ENCODE results near the gene ODC1.

ODC1 gene

GRCh38 chr2:10413503-10413902 is 34.6 kb downstream of the ODC1 start:
- DNase-seq: no peak

GRCh38 chr2:10412380-10412779 is 35.7 kb downstream of the ODC1 start:
- peak; percentile 15 for DNase-seq

- DNase-seq: no peak
Observed at GRCh38 chr2:10411557-10411956, 36.6 kb downstream of the ODC1 start.

GRCh38 chr2:10410823-10411437 is 37.2 kb downstream of the ODC1 start:
- DNase-seq: no peak

- DNase-seq: no peak
Observed at GRCh38 chr2:10410001-10410822, 37.9 kb downstream of the ODC1 start.

- peak; percentile 84 for DNase-seq
Observed at GRCh38 chr2:10408649-10409579, 39.2 kb downstream of the ODC1 start.

- peak; percentile 69 for DNase-seq
Observed at GRCh38 chr2:10407841-10408648, 40.1 kb downstream of the ODC1 start.

- DNase-seq: no peak
Observed at GRCh38 chr2:10407432-10407831, 40.7 kb downstream of the ODC1 start.

GRCh38 chr2:10406491-10407188 is 41.5 kb downstream of the ODC1 start:
- no peak for DNase-seq

GRCh38 chr2:10406016-10406415 is 42.1 kb downstream of the ODC1 start:
- no peak for DNase-seq

- no peak for DNase-seq
Observed at GRCh38 chr2:10405448-10405847, 42.7 kb downstream of the ODC1 start.

GRCh38 chr2:10404324-10405143 is 43.6 kb downstream of the ODC1 start:
- no peak for DNase-seq

- DNase-seq: no peak
Observed at GRCh38 chr2:10402653-10403215, 45.4 kb downstream of the ODC1 start.

GRCh38 chr2:10402062-10402585 is 46.0 kb downstream of the ODC1 start:
- no peak for DNase-seq

- DNase-seq: no peak
Observed at GRCh38 chr2:10400978-10401951, 46.9 kb downstream of the ODC1 start.

- peak; percentile 27 for DNase-seq
Observed at GRCh38 chr2:10400568-10400977, 47.6 kb downstream of the ODC1 start.

GRCh38 chr2:10400002-10400401 is 48.1 kb downstream of the ODC1 start:
- DNase-seq: no peak

- DNase-seq: no peak
Observed at GRCh38 chr2:10399358-10399757, 48.8 kb downstream of the ODC1 start.

- no peak for DNase-seq
Observed at GRCh38 chr2:10398496-10398895, 49.6 kb downstream of the ODC1 start.

Measured in activated naive CD4-positive, alpha-beta T cell treated with Interleukin-2 at 50 U/mL for 16 hours (primary cell).